Measurements from ENCODE around the gene TMPRSS4.

TMPRSS4 gene

DNA sequence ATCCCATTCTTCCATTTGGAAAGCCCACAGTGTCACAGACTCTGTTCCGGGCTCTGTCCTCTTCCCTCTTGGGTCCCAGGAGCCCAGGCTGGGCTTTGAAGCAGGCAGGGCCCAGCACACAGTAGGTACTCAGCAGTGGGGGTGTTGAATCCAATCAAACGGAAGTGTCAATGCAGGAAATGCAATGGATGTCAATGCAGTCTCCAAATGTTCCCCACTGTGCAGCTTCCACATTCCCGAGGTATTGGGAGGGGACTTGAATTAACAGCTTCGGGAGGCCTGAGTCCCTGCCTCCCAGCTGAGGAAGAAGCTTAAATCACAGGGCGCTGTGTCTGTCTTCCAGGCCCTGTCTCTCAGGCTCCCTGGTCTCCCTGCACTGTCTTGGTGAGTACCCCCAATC lies 31.6 kb downstream of the TMPRSS4 start:
- no peak for DNase-seq

DNA sequence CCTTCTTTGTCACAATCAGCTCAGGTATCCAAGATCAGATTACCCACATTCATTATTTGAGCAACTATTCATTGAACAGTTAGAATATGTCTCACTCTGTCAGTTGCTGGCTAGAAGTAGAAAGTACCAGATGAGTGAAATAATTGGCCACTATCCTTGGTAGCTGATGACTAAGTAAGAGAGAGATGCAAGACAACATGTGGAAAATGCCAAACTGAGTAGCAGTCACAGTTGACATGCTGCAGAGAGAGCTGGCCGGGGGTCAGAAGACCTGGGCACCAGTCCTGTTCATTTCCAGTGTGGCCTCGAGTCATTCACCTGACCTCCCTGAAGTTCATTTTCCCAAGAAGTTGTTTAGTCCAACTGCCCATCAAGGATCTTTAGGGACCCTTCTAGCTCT lies 32.4 kb downstream of the TMPRSS4 start:
- no peak for DNase-seq

DNA sequence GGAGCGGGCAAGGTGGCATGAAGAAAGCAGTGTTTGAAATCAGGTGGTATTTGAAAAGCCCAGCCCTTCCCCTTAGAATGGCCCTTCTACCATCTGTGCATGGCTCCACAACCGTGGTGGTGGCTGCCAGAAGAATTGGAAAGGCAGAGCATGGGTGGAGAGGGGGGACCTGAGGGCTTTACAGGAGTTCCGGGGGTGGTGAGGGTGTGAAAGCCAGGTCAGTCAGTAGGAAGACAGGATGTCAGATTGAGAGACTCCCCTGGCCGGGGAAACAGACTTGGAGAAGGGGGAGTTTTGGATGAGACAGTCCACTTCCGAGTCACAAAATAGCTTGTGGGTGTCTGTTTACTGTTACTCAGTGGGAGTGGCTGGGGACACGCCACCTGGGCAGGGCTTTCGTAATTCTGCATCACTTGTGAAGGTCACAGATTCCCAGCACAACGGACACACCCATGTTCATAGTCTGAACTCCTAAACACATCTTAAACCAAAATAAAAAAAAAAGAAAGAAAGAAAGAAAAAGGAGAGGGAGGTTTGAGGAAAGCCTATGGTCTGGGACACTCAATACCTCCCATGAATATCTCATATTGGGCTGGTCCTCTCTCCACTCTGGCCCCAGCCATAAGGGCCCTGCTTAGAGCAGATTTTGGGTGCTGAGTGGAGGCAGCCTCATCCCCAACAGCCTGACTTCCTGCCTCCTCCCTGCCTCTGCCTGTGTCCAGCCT lies 34.3 kb downstream of the TMPRSS4 start:
- no peak for DNase-seq

DNA sequence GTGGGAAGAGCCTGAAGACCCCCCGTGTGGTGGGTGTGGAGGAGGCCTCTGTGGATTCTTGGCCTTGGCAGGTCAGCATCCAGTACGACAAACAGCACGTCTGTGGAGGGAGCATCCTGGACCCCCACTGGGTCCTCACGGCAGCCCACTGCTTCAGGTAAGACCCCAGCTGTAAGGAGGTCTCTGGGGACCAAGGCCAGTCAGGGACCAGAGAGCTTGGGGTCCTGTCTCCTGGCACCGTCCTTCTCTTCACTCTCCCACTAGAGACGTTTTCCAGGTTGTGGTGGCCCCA lies 34.8 kb downstream of the TMPRSS4 start:
- no peak for DNase-seq

DNA sequence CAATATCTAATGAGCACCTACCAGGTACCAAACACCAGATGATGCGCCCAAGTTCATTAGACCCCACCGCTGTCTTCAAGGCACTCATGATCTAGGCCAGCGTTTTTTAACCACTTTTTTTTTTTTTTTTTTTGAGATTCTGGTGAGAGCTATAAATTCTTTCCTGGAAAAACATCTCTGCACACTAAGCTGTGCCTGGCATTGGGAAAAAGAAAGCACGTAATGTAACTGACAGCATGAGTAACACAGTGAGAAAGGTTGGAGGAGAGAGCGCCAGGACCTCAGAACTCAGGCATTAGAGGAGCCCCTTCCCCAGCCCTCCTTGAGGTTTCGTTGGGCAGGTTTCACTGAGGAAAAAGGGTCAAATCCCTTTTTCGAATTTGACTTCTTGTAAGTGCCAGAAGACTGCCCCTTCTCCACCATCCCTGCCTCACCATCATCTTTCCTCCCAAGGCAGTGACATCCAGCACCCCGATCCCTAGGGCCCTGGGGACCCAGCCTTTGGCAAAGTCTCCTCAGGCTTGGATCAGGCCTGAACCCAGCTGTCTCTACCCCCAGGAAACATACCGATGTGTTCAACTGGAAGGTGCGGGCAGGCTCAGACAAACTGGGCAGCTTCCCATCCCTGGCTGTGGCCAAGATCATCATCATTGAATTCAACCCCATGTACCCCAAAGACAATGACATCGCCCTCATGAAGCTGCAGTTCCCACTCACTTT lies 36.0 kb downstream of the TMPRSS4 start:
- DNase-seq: no peak

DNA sequence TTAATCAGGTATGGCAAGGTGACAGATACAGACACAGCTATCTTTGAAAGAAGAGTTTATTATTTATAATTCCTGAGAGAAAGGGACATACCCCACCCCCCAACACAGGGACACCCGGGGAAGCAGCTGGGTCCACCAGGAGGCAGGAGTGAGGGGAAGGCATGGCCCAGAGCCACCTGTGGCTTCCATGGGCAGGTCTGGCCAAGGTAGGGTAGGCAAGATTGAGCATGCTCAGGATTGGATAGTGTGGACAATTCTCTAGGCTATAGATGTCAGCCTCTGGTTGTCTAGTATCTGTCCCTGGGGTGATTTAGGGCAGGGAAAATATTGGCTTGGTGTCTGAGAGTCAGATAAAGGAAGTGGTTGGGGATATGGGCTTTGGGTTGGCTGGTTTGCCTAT lies 37.4 kb downstream of the TMPRSS4 start:
- no peak for DNase-seq

DNA sequence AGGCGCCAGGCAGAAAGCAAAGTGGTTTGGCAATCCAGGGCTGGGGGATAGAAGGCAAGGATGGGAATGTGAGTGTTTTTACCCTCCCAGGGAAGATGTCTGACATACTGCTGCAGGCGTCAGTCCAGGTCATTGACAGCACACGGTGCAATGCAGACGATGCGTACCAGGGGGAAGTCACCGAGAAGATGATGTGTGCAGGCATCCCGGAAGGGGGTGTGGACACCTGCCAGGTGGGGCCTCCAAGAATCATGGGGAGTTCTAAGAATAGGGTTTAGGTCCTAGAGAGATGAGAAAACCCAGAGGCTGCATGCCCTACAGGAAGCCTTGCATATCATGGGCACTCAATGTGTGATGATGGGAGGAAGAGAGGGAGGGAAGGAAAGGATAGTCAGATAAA lies 38.2 kb downstream of the TMPRSS4 start:
- no peak for DNase-seq

DNA sequence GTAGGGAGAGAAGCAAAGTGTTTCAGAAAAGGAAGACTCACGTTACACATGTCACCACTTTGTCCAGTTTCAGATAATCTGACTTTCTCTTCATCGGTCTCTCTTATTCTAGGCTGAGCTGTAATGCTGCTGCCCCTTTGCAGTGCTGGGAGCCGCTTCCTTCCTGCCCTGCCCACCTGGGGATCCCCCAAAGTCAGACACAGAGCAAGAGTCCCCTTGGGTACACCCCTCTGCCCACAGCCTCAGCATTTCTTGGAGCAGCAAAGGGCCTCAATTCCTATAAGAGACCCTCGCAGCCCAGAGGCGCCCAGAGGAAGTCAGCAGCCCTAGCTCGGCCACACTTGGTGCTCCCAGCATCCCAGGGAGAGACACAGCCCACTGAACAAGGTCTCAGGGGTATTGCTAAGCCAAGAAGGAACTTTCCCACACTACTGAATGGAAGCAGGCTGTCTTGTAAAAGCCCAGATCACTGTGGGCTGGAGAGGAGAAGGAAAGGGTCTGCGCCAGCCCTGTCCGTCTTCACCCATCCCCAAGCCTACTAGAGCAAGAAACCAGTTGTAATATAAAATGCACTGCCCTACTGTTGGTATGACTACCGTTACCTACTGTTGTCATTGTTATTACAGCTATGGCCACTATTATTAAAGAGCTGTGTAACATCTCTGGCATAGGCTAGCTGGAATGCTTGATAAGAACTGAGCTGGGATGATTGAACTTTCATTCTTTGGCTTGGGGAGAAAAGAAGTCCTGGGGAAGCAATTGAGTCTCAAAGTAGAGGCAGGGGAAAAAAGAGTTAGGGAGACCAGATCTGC lies 41.1 kb downstream of the TMPRSS4 start:
- no peak for DNase-seq

DNA sequence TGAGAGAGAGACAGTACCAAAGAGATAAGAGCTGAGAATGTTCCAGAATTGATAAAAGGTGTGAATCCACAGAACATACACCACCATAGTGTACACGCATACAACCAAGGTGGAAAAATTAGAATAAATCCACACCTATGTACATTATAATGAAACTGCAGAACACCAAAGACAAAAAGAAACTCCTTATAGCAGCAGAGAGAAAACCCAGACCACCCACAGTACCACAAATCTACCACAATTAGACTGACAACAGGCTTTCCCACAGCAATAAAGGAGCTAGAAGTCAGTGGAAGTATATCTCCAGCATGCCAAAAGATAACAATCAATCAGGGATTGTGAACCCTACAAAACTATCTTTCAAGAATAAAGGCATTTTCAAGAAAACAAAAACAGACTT lies 43.9 kb downstream of the TMPRSS4 start:
- no peak for DNase-seq

DNA sequence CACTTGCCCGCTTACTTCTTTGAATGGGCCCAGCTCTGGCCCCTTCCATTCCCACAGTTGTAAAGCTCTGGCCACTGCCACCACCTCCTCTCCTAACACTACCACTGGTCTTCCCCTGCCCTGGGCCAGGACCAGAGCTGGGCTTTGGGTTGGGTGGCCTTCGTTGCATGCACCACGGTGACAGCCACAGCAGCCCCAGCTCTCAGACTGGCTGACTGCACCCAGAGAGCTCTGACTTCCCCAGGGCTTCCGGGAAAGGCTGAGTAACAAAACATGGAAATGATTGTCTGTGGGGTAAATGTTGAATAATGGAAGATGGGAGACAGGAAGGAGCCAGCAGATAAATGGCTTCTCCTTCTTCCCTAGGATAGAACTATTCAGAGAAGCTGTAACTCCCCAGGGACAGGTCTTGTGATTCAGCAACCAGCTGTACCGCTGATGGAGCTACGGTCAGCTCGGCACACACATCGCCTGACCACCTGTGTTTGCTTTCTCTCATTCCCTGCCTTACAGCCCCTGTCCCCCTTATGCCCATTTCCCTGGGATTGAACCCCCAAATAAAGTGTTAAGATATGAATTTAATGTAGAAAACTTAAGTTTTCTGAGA lies 48.2 kb downstream of the TMPRSS4 start:
- DNase-seq: no peak

DNA sequence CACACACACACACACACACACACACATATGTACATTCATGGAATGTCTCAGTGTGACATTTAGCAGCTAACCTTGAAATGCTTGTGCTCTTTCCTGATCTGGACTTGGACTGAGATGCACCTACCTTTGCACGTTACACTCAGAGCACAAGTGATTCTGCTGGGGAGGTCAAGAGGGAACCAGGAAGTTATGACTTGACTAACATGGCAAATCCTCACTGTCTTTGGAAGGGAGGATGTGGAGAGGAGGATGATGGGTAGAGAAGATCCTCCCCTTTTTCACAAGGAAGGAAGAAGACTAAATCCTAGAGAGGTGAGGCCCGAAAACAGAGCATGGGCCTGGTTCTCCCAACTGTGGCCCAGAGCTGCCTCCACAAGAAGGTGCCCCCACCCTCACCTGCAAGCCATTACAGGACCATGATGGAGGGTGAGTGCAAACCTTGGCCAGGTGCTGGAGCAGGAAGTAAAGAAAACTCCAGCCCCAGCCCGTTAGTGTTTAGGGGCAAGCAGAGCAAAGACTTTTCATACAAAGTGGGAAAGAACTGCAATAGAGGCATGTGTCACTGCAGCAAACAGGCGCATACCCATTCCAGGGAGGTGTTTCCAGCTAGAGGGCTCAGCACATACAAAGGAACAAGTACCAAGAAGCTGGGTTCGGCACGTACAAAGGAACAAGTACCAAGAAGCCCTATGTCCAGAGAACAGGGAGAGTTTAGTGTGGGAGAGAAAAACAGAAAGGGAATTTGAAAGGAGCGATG lies 49.4 kb downstream of the TMPRSS4 start:
- DNase-seq: no peak

DNA sequence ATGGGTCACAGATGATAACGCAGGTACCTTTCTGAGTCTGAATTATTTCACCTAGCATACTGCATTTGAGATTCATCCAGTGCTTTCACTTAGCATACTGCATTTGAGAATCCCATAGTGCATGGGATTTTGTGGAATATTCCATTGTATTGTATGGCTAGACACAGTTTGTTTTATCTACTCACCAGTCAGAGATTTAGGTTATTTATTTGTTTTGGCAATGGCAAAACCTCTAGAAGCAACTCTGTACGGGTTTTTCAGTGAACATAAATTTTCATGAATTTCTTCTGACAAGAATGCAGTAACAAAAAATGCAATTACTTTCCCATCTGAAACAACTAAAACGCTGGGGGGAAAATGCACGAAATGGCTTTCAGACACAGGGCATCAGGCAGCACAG lies 51.4 kb downstream of the TMPRSS4 start:
- DNase-seq: no peak

DNA sequence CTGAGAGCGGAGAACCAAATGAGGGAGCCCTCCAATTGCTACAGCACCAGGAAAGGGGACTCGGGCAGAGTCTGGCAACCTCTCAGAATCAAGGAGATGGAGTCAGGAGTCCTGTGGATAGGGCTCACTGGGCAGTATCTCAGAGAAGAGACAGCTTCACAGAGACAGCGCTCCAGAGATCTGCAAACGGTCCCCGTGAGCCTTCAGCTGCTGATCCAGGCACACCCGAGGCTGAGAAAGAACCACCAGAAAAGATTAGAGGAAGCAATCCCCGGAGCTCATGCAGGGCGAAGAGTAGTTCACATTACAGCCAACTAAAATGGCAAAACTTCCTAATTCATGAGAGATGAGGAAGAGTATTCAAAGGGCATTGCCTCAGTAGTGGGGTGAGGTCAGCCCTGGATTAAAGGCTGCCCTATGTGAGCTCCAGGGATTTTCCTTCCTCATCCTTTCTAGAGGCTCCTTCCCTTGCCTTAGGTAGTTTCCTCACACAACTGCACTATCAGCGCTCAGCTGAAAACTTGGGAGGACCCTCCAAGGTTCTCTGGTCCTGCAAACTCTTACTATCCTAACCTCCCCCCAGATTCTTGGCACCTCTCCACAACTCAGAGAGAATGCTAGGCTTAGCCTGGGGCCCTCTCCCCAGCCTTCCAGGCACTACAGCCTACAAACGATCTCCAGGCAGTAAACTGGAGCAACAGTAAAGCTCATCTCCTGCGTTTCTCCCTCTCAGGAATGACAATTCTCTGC lies 52.0 kb downstream of the TMPRSS4 start:
- no peak for DNase-seq

DNA sequence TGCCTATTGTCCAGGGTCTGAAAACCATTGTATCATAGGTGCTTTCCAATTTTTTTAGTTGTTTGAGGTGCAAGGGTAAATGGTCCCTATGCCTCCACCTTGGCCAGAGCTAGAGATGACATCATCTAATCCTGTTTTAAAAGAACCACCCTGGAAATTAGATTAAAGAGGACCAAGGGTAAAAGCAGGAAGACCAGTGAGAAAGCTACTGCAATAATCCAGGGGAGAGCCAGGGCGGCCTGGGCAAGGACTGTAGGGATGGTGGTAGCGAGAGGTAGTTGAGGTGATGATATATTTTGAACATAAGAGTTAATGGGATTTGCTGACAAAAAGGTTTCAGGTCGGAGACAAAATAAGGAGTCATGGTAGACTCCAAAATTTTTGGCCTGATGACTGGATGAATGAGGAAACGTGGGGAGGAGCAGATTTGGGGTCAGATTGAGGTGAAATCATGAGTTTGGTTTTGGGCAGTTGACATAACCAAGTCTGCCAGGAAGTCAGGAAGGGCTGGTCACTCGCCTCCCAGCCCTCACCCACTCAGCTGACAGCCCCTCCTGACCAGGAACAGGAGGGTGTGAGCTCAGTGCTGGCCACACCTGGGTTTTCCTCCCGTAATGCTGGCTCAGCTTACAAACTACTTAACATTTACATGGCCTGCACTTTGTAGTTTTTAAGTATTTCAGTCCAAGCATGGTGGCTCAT lies 52.7 kb downstream of the TMPRSS4 start:
- DNase-seq: no peak

DNA sequence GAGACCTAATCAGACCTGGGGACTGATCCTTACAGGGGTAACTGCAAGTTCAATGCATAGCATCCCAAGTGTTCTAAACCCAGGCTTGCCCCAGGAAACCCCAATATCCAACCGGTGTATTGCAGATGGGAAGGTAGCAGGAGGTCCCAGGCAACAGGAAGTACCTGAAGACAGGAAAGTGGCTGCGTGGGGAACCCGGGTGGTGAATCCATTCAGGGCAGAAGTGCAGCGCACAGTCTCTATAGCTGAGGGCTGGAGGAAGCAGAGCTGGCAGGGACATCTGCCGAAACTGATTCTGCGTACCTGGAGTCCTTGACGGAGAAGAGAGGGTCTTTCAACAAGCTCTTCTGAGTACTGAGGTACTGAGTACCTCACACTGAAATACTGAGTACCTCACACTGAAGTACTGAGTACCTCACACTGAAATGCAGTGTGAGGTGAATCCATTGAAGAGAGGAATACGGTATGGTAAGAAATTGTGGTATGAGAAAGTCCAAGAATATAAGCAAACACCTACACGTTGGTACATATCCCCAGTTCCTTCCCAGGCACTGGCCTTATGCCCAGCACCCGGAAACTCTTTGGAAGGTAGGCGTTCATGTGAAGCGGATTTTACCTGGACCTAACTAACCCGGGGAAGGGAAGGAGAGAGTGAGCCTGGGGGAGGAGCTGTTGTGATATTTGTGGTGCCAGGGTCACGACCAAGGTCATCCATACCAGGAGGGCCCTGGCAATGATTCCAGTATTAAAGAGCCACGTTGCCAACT lies 55.7 kb downstream of the TMPRSS4 start:
- DNase-seq: no peak

DNA sequence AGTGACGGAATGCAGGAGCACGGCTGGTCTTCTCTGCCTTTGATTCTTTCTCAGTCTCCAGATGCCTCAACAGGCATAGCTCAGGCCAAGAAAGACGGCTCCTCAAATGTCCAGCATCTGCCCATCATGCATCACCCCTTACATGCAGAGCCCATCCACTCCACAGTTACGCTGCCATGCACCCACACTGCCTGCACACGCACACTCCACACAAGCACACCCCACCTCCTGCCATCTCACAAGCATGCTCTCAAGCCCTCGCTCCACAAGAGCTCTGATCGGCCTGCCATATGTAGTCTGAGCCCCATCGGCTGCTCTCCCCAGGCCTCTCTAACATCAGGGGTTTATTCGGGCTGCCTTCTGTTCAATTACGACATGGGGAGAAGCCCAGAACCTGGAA lies 56.9 kb downstream of the TMPRSS4 start:
- DNase-seq: no peak

DNA sequence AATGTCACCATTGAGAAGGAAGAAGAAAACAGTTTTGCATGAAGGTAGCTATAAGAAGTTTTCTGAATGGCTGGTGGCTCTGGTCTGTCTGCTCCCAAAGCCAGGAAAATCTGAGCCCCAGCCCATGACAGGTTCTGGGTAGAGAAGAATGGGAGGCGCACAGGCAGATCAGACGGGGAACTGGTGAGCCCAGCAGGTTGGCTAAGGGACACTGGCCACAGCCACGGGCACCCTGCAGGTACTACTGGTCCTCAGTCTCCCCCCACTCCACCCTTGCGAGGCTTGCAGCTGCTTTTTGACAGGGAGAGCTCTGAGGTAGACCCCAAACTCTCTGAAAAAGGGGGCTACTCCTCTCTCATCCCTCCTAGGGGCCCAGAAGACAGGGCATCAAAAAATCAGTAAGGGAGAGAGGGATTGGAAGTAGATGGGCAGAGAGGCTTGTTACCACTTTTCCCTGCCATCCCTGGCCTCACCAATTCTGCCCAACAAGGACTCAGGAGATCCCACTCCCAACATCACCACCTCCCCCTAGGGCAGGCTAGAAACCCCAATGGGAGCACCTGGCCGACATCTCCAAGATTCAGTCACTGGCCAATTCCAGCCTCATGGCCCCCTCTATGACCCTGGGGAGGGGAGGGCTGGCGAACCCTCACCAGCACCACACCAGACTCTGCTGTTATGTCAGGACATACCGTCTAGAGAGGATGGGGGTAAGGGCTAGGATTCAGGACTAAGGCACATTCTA lies 58.3 kb downstream of the TMPRSS4 start:
- DNase-seq: no peak

DNA sequence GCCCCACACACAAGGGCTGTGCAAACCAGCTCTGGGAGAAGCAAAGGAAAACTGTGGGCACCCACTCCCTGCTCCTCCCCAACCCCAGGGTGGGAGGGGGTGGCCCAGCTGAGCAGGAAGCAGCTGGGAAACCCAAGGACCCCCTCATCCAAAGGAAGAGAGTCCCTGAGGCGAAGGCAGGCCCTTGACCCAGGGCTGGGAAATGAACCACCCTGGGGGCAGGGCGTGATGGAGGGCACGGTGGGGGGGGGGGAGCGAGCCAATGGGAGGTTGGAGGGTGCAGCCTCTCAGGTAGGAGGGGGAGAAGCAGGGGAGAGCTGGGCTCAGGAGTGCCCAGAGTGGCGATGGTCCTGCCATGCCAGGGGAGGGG lies 58.9 kb downstream of the TMPRSS4 start:
- no peak for DNase-seq

DNA sequence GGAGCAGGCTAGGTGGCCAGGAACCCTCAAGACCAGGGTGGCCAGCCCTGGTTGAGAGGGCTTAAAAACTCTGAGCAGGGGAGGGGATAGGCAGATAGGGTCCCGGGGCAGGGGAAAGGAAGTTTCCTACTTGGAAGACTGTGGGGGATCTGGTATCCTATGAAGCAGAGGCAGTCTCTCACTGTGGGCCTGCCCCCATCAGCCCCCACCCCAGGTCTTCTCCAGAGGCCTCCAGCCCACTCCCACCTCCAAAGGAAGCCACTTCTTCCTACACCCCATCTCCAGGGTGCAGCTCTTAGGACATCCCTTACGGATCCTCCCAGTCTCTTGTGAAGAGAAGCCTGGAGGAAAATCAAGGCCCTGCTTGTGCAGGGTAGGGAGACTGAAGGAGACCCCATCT lies 59.5 kb downstream of the TMPRSS4 start:
- DNase-seq: no peak

DNA sequence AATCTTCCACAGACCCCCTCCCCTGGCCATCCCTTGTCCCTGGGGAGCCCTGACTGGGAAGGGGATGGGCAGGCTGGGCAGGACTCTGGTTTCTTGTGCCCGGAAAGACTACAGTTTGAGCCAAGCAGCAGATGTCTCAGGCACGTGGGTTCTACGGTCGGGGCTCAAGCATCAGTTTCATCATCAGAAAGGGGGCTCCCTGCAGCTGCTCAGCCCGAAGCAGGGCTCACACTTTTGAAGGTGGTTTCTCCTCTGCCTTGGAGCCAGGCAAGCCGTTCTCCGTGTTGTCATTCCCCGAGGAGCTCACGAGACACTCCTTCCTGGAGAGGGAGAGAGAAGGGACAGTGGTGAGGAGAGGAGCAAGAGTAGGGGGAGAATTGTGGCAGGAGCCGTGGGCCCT lies 59.9 kb downstream of the TMPRSS4 start:
- no peak for DNase-seq
